Prostate gland (tissue), 2 donors: ENCODE results near the gene RPTOR.

Experiments
- POLR2A ChIP-seq: fragments of 450-650 bp; IDR thresholded peaks from one replicate; pipeline ENCODE4 v1.6.1; 2016; ENCODE audit warnings: antibody characterized with exemption, mild to moderate bottlenecking
- POLR2AphosphoS5 ChIP-seq: sonication (generic); formaldehyde crosslinking; IDR thresholded peaks from one replicate; pipeline ENCODE4 v1.6.1; 2017; ENCODE audit warnings: antibody characterized with exemption
- TF ChIP-seq, protein P1 (sequence below), 4 experiments: fragments of 200-600 bp in 2 of 4; fragments of 450-650 bp in 2 of 4; sonication (generic) in 2 of 4; IDR thresholded peaks; 1 replicate in 3 of 4; 2 replicates in 1 of 4; pipeline ENCODE4 v1.5.1; 2016 to 2019; ENCODE audit warnings: antibody characterized with exemption in 4 of 4, mild to moderate bottlenecking in 2 of 4, moderate library complexity in 2 of 4

DNA sequence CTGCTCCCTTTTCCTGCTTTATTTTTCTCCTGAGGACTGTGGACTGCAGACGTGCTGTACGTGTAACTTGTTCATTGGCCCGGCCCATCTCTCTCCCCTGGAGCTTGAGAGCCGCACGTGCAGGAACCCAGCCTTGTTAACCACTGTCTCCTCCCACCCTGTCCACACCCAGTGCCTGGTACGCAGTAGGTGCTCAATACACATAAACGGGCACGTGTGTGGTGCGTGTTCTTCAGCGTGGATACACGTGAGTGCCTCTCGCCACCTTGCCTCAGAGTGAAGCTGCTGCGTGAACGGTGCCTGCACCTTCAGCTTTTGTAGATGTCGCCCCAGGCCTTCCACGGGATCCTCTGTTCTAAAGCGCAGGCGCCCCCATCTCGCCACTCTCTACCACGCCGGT lies 350.7 kb downstream of the RPTOR start:
- TF ChIP-seq, protein P1, sequence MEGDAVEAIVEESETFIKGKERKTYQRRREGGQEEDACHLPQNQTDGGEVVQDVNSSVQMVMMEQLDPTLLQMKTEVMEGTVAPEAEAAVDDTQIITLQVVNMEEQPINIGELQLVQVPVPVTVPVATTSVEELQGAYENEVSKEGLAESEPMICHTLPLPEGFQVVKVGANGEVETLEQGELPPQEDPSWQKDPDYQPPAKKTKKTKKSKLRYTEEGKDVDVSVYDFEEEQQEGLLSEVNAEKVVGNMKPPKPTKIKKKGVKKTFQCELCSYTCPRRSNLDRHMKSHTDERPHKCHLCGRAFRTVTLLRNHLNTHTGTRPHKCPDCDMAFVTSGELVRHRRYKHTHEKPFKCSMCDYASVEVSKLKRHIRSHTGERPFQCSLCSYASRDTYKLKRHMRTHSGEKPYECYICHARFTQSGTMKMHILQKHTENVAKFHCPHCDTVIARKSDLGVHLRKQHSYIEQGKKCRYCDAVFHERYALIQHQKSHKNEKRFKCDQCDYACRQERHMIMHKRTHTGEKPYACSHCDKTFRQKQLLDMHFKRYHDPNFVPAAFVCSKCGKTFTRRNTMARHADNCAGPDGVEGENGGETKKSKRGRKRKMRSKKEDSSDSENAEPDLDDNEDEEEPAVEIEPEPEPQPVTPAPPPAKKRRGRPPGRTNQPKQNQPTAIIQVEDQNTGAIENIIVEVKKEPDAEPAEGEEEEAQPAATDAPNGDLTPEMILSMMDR (IDR thresholded peaks at IDR 0.05) = no peak
- TF ChIP-seq POLR2AphosphoS5 (no peak), POLR2A (no peak)
